Activated T-cell treated with anti-CD3 and anti-CD28 coated beads for 4 hours (primary cell): Measurements from ENCODE around the gene TLX3.
"Not testable (repeated sequence)": the region's sequence is repeated elsewhere in the genome, so short reads cannot be mapped to it uniquely, and the experiment has no call there.

Experiments
- DNase-seq: peaks from one replicate; pipeline ENCODE4 v3.0.0-alpha.2; 2020

TLX3 gene

GRCh38 chr5:171308453-171309275, at the start of gene TLX3:
TSS of gene TLX3 (plus strand) at chr5:171309248. CDS start at chr5:171309366, 118 bp downstream.
- no peak for DNase-seq

- DNase-seq, result no peak
Observed at GRCh38 chr5:171261361-171261760, 47.7 kb upstream of the TLX3 start.

- no peak for DNase-seq
Observed at GRCh38 chr5:171261904-171262303, 47.1 kb upstream of the TLX3 start.

- DNase-seq, result no peak
Observed at GRCh38 chr5:171263181-171263580, 45.9 kb upstream of the TLX3 start.

GRCh38 chr5:171264843-171265242, 44.2 kb upstream of the TLX3 start:
- DNase-seq, result no peak

GRCh38 chr5:171268700-171269620, 40.1 kb upstream of the TLX3 start:
- DNase-seq, result no peak

- DNase-seq, result no peak
Observed at GRCh38 chr5:171269717-171270116, 39.3 kb upstream of the TLX3 start.

DNA sequence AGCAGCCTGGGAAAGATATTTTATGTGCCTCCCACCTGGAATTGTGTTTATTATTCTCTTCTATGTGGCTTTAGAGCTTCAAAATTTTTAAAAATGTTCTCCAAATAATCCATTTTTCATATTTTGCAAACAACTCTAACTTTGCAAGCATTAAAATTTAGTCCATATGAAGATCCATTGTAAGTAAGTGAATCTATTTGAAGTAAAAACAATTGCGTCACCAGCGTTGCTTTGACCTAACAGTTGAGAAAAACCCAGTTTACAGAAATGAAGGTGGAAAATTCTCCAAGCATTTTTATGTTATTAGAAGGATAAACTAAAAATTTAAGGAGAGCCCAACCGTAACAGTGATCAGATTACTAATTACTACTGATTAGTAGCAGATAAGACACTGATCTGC, 38.9 kb upstream of the TLX3 start:
- no peak for DNase-seq

GRCh38 chr5:171271798-171272197, 37.2 kb upstream of the TLX3 start:
- no peak for DNase-seq

- no peak for DNase-seq
Observed at GRCh38 chr5:171272996-171273970, 35.8 kb upstream of the TLX3 start.

GRCh38 chr5:171275841-171276544, 33.1 kb upstream of the TLX3 start:
- no peak for DNase-seq

GRCh38 chr5:171283753-171284152, 25.3 kb upstream of the TLX3 start:
- no peak for DNase-seq

- no peak for DNase-seq
Observed at GRCh38 chr5:171285465-171285864, 23.6 kb upstream of the TLX3 start.

- DNase-seq, result no peak
Observed at GRCh38 chr5:171288066-171288465, 21.0 kb upstream of the TLX3 start.

GRCh38 chr5:171291371-171291770, 17.7 kb upstream of the TLX3 start:
- DNase-seq, result no peak

GRCh38 chr5:171295299-171295698, 13.7 kb upstream of the TLX3 start:
- DNase-seq, result no peak

DNA sequence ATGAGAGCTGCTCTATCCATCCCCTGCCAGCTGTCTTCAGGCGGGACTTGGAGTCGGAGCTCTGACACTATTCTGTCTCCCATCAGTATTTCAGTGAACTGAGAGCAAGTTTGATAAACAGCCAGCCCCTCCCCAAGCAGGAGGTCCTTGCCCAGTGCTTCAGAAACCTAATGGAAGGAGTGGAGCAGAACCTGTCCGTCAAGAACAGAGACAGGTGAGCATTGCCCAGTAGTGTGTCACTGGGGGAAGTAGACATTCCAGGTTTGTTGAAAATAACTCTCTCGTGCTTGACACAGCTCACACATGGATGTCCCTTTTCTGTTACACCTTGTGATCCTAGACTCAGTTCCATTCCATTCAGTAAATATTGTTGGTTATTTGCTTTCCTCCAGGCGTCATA, 13.2 kb upstream of the TLX3 start:
- DNase-seq, result no peak

GRCh38 chr5:171297941-171298340, 11.1 kb upstream of the TLX3 start:
- not testable (repeated sequence) for DNase-seq

DNA sequence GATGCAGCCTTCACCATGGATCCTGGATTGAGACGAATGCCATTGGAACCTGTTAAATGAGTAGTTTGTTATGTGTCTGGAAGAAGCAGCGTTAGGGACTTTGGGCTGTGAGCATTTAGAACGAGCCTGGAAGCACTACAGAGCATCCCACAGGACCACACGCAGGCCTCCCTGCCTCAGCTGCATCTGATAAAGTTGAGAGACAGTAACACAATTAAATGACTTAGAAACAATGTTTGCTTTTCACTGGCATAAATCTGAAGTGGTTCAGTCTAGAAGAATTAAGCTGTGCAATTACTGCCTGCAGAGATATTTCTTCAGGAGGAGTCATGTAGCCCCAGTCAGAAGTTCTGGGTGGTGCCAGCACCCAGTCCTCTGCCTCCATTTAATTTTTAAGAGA, 9.8 kb upstream of the TLX3 start:
- no peak for DNase-seq

DNA sequence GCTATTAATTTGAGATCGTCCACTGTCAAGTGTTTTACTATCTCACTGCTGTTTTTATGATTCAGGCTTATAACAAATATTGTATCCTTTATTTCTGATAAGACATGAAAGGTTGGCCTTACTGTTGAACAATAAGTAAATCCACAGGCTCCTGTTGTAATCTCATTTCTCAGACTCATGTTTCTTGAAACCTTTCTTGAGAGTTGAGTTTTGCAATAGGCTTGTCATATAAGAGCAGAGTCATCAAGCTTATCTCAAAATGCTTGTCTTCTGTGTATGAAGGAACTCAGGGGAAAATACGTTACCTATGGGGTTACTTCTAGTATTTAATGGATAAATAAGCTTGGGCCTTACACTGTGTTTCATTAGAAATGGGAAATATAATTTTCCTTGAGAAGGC, 9.2 kb upstream of the TLX3 start:
- no peak for DNase-seq

DNA sequence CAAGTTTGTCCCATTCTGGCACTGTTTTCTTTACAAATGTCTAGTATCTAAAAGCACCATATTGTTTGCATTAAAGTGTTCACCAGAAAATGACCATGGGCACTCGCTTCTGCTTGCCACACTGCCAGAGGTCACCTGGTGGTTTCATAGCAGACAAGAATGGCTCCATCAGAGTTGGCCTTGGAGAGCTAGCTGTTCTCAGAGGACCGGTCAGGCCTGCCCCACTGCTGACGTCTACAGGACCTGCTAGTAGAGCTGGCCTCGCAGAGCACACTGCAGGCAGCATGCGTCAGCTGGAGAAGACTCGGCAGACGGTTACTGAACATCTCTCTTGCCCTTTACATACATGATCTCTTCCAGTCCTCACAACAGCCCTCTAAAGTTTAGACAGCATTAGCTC, 8.7 kb upstream of the TLX3 start:
- no peak for DNase-seq

GRCh38 chr5:171306166-171306565, 2.9 kb upstream of the TLX3 start:
- no peak for DNase-seq
